Body of pancreas (tissue), 4 donors: ENCODE measurements around the gene ARHGAP26. TPM values are rescaled to one million over a fixed set of nuclear protein-coding genes. Genes with fewer than 3 reads are reported as not detected.
A peak's percentile ranks its signal among the peaks of the same experiment; 100 is the strongest.

Experiments
- ATAC-seq: fragments of 150-250 bp; one replicate; pipeline ENCODE4 v1.9.1; 2016
- DNase-seq, 4 donors: peaks; one replicate each; pipeline ENCODE4 v3.0.0-alpha.2; 2019
- H3K27ac ChIP-seq, 4 donors: fragments of 200-600 bp; sonication (generic); 1 replicate in 3 of 4; 2 replicates in 1 of 4; pipeline versions ENCODE4 v1.5.1 to v1.6.1; 2016 to 2019; ENCODE audit warnings: mild to moderate bottlenecking in 1 of 4, mixed read lengths in 1 of 4, moderate library complexity in 1 of 4
- H3K27me3 ChIP-seq, 2 donors: fragments of 200-600 bp; sonication (generic); one replicate each; pipeline ENCODE4 v1.6.0; 2016; ENCODE audit warnings: mild to moderate bottlenecking in 1 of 2
- H3K36me3 ChIP-seq, 2 donors: fragments of 200-600 bp; sonication (generic); replicated peaks in 1 of 2; 2 replicates each; pipeline ENCODE4 v1.5.1; 2016; ENCODE audit warnings: low read depth in 2 of 2; ENCODE audit not compliant: insufficient read depth in 1 of 2
- H3K4me1 ChIP-seq: fragments of 200-600 bp; sonication (generic); one replicate; pipeline ENCODE4 v1.6.0; 2016
- H3K4me3 ChIP-seq, 2 donors: fragments of 200-600 bp; sonication (generic); 1 replicate in 1 of 2; 2 replicates in 1 of 2; pipeline ENCODE4 v1.5.1; 2016 to 2019
- H3K9me3 ChIP-seq, 3 donors: fragments of 200-600 bp; sonication (generic); 1 replicate in 2 of 3; 2 replicates in 1 of 3; pipeline ENCODE4 v1.5.1; 2016
- CTCF ChIP-seq, 7 experiments: fragments of 450-650 bp in 4 of 7; fragments of 200-600 bp in 3 of 7; sonication (generic) in 3 of 7; IDR thresholded peaks; one replicate each; pipeline ENCODE4 v1.5.1; 2016 to 2019; ENCODE audit warnings: antibody characterized with exemption in 7 of 7
- POLR2A ChIP-seq, 3 donors: fragments of 450-650 bp; IDR thresholded peaks; one replicate each; pipeline ENCODE4 v1.6.1; 2016; ENCODE audit warnings: antibody characterized with exemption in 3 of 3, mild to moderate bottlenecking in 2 of 3
- WGBS, 2 donors: methylation state at CpG; one replicate each; pipeline ENCODE4 v1.1.5; 2017; 5-methylcytosine and 5-hydroxymethylcytosine counted together
- intact Hi-C: fragments of 100-400 bp; cut with DNase I; formaldehyde crosslinking; loops from one replicate; pipeline ENCODE4 v1.15.1; 2023
- total RNA-seq, 2 donors: library from RNA; depleted of rRNA; stranded (reverse); fragments of >200 nt; gene quantifications; one replicate each; pipeline ENCODE4 v1.1.0, GENCODE V29; 2016

Gene ARHGAP26
- total RNA-seq, 2 donors from 2014 or later, result 12.5 to 14.2 TPM

- intact Hi-C loops, result no loop called here
- Histone ChIP-seq H3K4me3 (no peak overlapping the region), H3K36me3 (no peaks in the 10 kb centered on the region), H3K9me3 (no peaks in the 10 kb centered on the region), H3K27me3 (no peaks in the 10 kb centered on the region), H3K4me1 (peaks cover 22% of the 10 kb centered on the region), H3K27ac (peak overlapping the region; percentile 5 to 51 (median 48))
- WGBS, 2 donors, result 41 to 44% methylated on average over 9 of the region's 9 CpGs
- TF ChIP-seq POLR2A (IDR thresholded peaks at IDR 0.05), result no peak
- no peak for TF ChIP-seq CTCF (IDR thresholded peaks at IDR 0.05)
- DNase-seq (peak; percentile 73 to 88 (median 85)), ATAC-seq (peak; percentile 97)
Observed at GRCh38 chr5:143140492-143141203, 370.5 kb downstream of the ARHGAP26 start.

GRCh38 chr5:143141652-143142051, 371.5 kb downstream of the ARHGAP26 start:
- no peaks in the 10 kb centered on the region for H3K36me3 ChIP-seq
- no peak overlapping the region for H3K4me3 ChIP-seq
- no peak for DNase-seq
- no peaks in the 10 kb centered on the region for H3K27me3 ChIP-seq
- TF ChIP-seq CTCF (IDR thresholded peaks at IDR 0.05) (no peak), POLR2A (IDR thresholded peaks at IDR 0.05) (no peak)
- ATAC-seq, result no peak
- intact Hi-C loops, result no loop called here
- 74 to 89% methylated on average over 6 of the region's 6 CpGs for WGBS, 2 donors
- H3K27ac ChIP-seq, result no peak overlapping the region
- H3K9me3 ChIP-seq, result no peaks in the 10 kb centered on the region
- peaks cover 15% of the 10 kb centered on the region for H3K4me1 ChIP-seq

- DNase-seq, result peak in 2 of 4 donors; percentile 52 to 72
- 63 to 77% methylated on average over 8 of the region's 8 CpGs for WGBS, 2 donors
- H3K4me1 ChIP-seq, result peaks cover 15% of the 10 kb centered on the region
Observed at GRCh38 chr5:143142596-143143435, 372.6 kb downstream of the ARHGAP26 start.

GRCh38 chr5:143143973-143144372, 373.8 kb downstream of the ARHGAP26 start:
- peaks cover 15% of the 10 kb centered on the region for H3K4me1 ChIP-seq
- no peak overlapping the region for H3K4me3 ChIP-seq
- H3K36me3 ChIP-seq, result no peaks in the 10 kb centered on the region
- ATAC-seq (no peak), DNase-seq (no peak)
- no peaks in the 10 kb centered on the region for H3K27me3 ChIP-seq
- H3K27ac ChIP-seq, result no peak overlapping the region
- intact Hi-C loops, result no loop called here
- H3K9me3 ChIP-seq, result no peaks in the 10 kb centered on the region
- WGBS, 2 donors, result 96 to 99% methylated on average over 3 of the region's 3 CpGs
- no peak for TF ChIP-seq POLR2A (IDR thresholded peaks at IDR 0.05)

More at GRCh38 chr5:143142596-143143435, 372.6 kb downstream of the ARHGAP26 start:
- ATAC-seq, result no peak
- H3K9me3 ChIP-seq, result no peaks in the 10 kb centered on the region
- H3K4me3 ChIP-seq, result no peak overlapping the region
- no peaks in the 10 kb centered on the region for H3K27me3 ChIP-seq
- H3K27ac ChIP-seq, result no peak overlapping the region
- no peak for TF ChIP-seq CTCF (IDR thresholded peaks at IDR 0.05)
- H3K36me3 ChIP-seq, result no peaks in the 10 kb centered on the region
- intact Hi-C loops, result no loop called here
